Activated CD8-positive, alpha-beta memory T cell treated with anti-CD3 and anti-CD28 coated beads, Interleukin-2, amount 50 U/mL, for 1 hour (primary cell): Measurements from ENCODE around the gene ZNF106.

Experiments used
- DNase-seq: peaks from one replicate; pipeline ENCODE4 v3.0.0-alpha.2; 2020; ENCODE audit errors: extremely low read depth

ZNF106 gene

DNA sequence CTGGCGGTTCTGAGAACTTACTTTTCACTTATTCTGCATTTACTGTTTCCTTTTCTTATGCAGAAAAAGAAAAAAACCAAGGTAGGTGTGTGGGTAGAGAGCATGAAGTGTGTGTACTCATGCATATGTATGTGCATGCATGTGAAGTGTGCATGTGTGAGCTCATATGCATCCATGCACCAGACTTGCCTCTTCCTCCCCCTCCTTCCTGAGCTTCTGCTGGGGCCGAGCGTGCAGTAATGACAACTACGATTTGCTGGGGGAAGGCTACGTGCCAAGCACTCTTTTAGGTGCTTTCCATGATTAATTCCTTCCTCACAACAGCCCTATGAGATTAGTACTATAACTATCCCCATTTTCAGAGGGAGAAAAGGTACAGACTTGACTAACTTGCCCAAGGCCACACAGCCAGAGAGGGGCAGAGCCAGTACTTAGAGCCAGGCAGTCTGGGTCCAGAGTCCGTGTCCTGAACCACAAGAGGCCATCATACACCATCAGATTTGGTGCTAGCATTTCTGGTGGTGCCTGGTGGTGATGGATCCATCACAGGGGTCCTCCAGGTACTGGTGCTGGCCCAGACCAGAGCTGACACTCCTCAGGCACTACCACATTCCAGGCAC lies 85.0 kb downstream of the ZNF106 start:
- DNase-seq = no peak

DNA sequence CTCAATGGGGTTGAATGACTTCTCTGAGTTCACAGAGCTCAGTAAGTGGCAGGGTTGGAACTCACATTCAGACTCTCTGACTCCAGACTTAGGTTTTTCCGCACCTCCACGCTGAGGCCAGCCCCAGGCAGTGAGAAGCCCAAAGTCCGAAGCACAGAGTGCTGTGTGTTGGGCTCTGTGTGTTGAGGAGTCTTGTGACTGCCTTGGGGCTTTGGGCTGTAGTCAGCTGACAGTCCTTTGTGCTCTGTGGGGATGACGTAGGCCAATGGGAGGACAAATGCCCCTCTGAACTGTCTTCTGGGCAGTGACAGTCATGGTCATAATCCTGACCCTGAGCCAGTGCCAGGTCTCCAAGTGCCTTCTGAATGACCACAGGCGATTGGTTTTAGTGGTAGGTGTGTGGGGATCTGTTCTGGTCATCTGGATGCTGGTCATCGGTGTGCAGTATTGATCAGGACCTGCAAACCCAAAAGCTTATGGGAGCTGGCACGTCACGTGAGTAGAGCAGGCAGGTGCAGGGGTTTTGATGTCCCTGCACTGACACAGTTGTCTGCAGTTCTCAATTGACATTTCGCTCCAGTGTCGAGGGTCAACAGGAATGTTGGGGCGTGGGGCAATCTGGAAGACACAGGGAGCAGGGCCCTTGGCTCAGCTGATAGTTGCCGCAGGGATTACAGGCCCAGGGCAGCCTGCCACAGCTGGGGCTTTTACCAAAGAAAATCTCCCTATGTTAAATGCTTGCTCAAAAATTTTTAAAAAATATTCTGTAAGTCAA lies 86.3 kb downstream of the ZNF106 start:
- no peak for DNase-seq

DNA sequence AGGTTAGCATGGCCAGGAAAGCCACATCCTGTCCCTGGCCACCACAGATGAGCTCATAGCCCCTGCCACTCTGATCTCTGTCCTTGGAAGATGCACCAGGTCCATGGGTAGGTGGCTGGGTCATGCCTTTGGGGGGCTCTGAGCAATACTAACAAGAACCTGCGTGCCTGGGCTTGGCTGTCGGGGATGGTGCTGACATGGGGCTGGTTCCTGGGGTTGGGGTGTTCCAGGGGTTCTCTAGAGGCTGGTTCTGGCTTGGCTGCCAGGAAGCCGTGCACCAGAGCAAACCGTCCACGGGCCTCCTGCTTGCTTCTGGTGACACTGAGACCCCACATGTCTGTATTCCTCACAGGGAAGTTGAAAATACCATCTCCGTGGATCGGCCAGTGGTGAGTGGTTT lies 87.6 kb downstream of the ZNF106 start:
- no peak for DNase-seq

DNA sequence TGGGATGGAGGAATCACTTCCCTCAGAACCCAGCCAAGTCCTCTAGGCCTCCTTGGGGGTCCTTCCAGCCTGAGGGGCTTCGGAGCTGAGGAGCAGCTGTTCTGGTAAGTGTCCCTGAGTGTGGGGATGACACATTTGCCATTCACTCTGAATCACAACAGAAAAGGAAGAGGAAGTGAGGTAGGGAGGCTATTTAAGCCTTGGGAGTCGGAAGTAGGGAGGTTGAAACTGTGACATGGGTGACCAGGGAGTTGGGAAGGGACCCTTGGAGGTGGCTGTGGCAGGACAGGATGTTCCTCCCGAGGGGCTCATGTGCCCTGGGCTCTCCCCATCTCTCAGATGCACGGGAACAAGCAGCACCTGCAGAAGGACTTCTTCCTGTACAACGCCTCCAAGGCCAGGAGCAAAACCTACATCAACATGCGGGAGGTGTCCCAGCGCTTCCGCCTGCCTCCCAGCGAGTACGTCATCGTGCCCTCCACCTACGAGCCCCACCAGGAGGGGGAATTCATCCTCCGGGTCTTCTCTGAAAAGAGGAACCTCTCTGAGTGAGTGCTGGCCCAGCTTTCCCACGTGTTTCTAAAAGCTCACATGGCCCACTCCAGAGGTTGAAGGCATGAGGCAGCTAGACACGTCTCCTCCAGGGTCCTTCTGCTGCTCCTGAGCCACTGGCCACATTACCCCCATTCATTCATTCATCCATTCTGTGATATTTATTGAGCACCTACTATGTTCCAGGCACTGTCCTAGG lies 88.3 kb downstream of the ZNF106 start:
- no peak for DNase-seq

DNA sequence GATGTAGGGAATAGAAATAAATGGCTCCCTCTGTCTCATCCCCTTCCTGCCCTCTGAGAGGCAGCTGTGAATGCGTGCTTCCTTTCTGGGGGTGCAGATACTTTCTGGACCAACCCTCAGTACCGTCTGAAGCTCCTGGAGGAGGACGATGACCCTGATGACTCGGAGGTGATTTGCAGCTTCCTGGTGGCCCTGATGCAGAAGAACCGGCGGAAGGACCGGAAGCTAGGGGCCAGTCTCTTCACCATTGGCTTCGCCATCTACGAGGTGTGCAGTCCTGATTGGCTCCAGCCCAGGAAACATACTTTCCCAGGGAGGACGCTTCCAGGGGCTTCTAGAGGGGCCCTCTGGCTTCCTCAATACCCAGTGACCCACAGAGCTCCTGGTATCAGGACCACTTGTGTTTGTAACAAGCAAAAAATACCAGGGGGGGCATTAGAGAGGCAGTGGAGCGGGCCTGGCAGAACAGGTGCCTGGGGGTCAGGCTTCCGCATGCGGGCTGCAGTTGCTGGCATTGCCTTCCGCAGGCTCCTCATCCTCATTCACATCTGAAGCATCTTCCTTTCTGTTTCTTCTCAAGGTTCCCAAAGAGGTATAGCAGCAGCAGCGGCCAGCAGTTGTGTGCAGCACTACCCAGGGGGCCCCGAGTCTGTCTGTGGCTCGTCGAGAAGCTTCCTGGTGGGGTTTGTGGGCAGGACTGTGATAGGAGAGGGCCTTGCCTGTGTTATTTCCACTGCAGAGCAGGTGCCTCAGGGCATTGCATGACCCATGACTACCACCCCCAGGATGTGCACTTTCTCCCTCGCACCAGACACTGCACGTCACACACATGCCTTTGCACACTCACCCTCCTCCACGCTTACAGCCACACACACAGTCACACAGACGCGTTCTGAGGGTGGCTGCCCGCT lies 89.1 kb downstream of the ZNF106 start:
- DNase-seq = no peak

DNA sequence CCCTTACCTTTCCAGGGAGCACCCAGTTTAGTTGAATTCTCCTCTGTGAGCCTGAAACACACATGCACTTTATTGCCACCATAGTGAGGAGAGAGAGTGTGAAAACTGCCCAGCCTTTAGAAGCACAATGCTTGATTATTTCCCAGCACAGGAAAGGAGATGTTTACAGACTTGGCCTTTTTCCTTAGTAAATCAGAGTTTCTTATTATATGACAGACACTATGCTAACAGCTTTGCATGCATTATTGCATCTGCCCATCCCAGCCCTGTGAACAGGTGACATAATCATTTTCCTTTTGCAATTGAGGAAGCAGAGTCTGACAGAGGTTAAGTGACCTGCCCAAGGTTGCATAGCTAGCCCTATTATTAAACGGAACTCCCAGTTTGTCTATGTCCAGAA lies 95.1 kb downstream of the ZNF106 start:
- no peak for DNase-seq

DNA sequence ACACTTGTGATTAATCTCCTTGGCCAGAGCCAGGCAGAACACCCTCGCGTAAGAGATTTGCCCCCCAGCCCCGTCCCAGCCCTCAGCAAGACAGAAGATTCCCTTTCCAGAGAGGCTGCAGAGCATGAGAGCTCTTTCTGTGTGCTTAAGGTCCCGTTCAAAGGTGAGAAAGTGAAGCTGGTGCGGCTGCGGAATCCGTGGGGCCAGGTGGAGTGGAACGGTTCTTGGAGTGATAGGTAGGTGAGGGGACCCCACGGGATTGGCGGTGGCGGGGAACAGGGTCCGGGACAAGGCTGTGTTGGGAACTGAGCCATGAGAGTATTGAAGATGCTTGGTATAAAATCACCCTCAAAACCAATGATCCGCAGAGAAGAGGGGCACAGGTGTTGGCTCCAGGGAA lies 96.8 kb downstream of the ZNF106 start:
- DNase-seq = no peak

DNA sequence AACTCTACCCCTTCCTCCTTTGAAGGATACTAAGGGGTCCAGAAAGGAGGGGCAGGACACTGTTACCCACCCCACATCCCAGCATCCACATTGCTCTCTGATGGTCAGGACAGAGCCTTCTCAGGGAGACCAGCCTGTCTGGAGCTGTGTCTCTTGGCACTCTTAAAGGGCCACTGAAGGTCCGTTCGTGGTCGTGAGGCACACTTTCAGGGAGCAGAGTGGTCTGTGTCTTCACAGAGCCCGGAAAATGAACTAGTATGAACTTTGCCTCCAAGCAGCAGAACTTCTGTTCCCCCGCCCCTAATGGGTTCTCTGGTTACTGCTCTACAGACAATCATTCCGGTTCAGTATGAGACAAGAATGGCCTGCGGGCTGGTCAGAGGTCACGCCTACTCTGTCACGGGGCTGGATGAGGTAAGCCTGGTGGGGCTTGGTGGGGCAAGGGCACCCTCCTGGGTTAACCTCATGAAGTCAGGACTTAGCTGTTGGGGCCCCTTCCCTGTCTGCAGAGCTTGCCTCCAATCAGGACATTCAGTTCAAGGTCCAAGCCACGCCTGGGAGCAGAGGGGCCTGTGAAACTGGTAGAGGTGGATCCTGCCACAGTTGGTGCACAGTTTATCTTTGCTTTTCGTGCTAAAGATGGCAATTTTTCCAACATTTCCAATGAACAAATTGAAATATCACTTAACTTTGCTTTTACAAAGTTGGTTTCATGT lies 98.5 kb downstream of the ZNF106 start:
- no peak for DNase-seq

DNA sequence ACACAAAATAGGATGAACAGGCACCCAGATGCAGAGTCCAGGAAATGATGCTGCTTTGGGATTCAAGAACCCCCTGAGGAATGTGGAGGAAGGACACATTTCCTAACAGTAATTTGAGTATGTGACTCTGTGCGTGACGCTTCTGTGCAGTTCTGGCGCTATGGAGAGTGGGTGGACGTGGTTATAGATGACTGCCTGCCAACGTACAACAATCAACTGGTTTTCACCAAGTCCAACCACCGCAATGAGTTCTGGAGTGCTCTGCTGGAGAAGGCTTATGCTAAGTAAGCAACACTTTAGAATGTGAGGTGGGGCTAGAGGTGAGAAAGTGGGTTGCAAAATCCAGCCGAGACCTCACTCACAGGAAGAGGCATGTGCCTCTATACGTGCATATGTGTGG lies 103.3 kb downstream of the ZNF106 start:
- no peak for DNase-seq

DNA sequence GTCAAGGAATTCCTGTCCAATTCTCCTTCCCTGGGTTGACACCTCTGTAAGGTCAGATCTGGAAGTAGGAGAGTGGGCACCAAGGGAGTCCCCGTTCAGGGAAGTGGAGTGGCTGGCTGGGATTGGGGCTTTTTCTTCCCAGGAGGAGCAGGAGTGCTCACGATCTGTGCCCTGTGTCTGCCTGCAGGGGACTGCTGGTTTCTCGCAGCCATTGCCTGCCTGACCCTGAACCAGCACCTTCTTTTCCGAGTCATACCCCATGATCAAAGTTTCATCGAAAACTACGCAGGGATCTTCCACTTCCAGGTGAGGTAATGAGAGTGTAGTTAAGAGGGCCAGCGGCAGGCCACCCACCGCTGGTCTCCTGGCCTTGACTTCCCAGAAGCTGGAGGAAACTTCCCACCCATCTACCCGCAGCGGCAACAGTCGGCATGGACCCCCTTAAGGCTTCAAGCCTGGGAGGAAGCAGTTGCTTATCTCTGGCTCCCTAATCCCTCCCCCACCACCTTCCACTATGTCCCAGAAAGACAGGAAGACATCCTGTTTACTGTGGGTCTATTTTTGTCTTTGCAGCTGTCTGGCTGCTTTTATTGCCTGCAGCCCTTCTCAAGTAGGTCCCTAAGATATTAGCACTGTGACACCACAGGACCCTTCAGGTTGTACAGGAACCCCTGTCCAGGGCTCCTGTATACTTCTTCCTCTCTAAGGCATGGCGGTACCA lies 104.8 kb downstream of the ZNF106 start:
- no peak for DNase-seq

DNA sequence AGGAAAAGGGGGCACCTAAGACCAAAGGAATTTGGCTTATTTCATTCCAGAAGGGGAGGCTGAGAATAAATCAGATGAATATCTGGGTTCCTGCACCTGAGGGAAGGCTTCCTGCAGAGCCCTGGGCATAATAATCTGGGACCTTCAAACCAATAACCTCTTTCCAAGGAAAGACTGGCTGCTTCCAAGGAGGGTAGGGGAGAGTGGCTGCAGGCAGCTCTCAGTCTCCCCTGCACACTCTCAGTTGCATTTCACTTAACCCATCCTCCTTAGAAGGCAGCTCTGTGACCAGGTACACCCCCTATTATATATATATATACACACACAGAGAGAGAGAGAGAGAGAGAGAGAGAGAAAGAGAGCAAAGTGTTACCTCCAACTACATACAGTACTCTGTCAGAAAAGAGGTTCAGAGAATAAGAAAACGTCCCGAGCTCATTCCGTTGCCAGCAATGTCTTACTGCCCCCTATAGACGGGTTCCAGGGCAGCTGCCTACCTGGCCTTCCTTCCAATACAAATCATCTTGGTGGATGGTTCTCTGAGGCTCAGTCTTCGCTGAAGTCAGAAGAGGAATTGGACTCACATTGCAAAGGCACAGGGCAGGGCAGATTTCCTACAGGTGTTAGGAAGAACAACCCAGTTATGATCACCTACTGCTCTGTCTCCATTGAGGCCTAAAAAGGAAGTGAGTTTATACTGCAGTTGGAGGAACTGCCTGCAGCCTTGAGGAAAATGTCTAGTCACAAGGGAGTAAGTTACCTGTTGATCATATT lies 105.5 kb downstream of the ZNF106 start:
- no peak for DNase-seq

DNA sequence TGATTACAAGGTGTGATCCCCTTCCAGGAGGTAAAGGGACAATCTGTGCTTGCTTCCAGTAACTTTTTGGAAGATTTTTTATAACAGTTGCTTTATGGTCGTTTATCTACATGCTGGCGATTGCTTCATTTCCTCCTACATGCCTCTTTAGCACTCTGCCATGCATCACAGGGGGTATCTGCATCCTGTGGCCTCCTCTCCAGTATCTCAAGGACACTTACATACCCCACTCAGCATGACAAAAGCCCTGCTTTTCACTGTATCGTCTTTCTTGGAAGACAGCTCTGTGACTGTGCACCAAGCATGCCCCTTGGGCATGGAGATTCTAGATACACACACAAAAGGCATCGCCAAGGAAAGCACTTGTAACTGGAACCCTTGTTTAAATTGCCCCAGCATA lies 106.3 kb downstream of the ZNF106 start:
- DNase-seq = no peak

DNA sequence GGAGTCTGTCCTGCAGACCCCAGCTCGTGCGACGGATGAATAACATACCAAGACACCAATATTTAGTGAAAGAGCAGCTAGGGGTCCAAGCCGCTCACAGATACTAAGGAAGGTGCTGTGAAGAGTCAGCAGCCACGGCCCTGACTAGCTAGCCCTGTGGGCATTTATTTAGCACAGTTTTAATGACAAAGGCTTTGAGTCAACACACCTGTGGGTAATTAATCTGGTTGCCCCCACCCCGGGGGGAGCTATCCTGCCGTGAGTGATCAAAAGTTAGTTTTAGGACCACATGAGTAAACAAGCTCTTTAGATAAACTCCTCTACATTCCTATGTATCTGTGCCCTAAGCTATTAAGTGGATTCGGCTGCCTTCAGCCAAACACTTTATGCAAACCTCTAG lies 112.9 kb downstream of the ZNF106 start:
- DNase-seq = no peak

DNA sequence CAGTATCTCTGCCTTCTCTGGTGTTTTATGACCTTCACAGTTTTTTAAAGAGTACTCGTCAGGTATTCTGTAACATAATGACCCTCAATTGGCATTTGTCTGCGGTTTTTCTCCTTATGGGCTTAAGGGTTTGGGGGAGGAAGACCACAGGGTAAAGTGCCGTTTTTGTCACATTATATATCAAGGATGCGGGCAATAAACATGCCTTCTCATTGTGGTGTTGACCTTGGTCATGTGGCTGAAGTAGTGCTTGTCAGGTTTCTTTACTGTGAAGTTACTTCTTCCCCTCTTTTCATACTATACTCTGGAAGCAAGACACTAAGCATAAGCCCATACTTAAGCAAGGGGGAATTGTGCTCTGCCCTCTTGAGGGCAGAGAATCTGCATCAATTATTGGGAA lies 115.0 kb downstream of the ZNF106 start:
- no peak for DNase-seq

DNA sequence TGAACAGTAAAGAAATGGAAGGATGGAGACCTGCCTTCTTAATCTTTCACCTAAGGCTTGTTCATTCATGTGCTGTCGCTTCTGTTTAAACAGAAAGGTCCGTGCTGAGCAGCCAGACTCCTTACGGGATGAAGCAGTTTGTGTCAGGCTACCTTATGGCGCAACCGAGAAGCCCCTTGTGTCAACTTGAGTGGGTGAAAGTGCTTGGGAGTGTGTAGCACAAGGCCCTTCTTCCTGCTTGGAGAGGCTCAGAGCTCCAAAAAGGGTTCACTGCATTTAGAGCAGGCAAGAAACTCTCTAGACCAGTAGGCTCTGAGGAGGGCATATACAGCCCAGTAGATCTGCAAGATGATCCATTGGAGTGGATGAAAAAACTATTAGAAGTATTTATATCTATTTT lies 115.7 kb downstream of the ZNF106 start:
- no peak for DNase-seq

DNA sequence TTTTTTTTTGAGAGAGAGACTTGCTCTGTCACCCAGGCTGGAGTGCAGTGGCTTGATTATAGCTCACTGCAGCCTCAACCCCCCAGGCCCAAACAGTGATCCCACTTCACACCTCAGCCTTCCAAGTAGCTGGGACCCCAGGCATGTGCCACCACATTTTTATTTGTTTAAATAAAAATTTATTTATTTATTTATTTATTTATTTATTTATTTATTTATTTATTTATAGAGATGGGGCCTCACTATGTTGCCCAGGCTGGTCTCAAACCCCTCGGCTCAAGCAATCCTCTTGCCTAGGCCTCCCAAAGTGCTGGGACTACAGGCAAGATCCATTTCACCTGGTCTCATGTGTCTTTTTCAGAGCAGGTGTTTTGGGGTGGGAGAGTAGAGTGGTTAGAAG lies 116.1 kb downstream of the ZNF106 start:
- DNase-seq = no peak

DNA sequence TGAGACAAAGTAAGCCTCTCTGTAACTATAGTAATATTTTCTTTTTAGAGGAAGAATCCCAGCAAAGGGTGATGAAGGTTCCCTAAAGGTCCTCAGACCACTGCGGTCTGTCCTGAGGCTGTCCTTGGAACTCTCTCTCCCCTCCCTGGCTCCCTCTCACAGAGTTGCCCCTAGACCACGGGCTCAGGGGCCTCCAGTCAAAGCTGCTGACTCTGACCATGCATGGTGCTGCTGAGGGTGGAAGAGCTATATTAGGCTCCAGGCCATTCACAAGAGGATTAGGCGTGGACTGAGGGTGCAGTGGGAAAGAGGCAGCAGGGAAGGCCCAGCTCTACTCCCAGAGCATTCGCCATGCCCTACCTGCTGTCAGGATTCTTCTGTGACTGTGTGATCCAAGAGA lies 117.0 kb downstream of the ZNF106 start:
- no peak for DNase-seq

DNA sequence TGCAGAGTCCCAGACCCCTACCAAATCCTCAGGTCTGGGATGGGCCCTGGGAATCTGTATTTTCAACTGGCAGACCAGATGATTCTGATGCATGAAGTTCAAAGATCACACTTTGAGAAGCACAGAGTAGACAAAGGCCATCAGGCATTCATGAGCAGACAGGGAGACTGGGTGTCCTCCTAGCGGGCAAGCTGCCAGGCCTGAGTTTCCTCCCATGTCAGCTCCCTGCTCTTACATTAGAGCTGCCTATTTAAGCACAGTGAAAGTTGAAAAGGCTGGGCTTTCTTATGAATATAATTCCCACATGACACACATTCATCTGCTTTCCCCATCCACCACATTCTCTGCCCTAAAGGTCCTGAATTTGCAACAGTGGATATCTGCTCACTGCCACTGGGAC lies 117.7 kb downstream of the ZNF106 start:
- DNase-seq = no peak

DNA sequence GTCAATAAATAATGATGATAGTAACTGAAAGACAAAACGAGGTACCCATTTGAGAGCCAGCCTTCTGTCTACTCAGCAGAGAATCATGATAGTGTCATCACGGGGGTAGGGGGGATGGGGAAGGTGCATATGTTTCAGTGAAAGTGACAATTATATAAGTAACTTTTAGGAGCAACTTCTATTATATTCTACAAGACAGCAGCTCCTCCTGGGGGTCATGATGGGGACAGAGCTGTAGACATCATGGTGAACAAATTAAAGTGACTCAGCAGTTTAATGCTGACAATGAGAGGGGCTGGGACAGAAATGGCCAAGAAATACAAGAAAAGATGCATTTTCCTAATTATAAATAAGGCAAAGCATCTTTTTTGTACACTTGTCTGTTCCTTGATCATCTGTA lies 119.8 kb downstream of the ZNF106 start:
- DNase-seq = no peak

DNA sequence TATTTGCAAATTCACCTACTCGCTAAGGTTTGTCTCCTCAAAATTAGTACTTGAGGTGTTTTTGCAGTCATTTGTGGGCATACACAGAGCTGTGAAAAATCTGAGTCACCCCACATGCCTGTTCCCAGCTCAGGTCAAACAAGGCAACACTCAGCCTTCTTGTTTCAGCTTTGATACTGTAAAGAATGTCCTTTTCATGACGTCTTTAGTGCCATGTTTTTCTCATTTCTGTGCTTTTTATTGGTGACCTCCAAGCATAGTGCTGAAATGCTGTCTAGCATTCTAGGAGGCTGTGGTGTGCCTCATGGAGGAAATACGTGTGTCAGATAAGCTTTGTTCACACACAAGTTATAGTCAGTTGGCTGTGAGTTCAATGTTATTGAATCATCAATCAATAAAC lies 122.8 kb downstream of the ZNF106 start:
- DNase-seq = no peak
